ENCODE measurements around the gene SHMT2. TPM values are rescaled to one million over a fixed set of nuclear protein-coding genes. Genes with fewer than 3 reads are reported as not detected.

SHMT2 gene
- total RNA-seq, 2 donors from 2014 or later: 47.7 to 77.5 TPM

- 61 to 64% methylated on average over 18 to 21 of the region's 22 CpGs for WGBS, 2 donors
- Histone ChIP-seq H3K27me3 (peaks cover 0 to 33% of the 10 kb centered on the region in 2 donors), H3K9me3 (no peaks in the 10 kb centered on the region), H3K36me3 (replicated peaks in 1 of 2; ENCODE audit: insufficient read depth in 1 of 2, low read depth in 2 of 2) (no peaks in the 10 kb centered on the region), H3K4me3 (no peak overlapping the region), H3K4me1 (peaks cover 6% of the 10 kb centered on the region), H3K27ac (no peak overlapping the region)
- ATAC-seq (no peak), DNase-seq (no peak)
- intact Hi-C loops (cut with DNase I): no loop called here
- TF ChIP-seq CTCF (IDR thresholded peaks at IDR 0.05) (no peak), POLR2A (IDR thresholded peaks at IDR 0.05) (no peak)
Observed at GRCh38 chr12:57223191-57224165, 6.0 kb upstream of the SHMT2 start.

- 50 to 68% methylated on average over 11 to 30 of the region's 30 CpGs for WGBS, 2 donors
- H3K27me3 ChIP-seq: peaks cover 0 to 28% of the 10 kb centered on the region in 2 donors
- TF ChIP-seq CTCF (IDR thresholded peaks at IDR 0.05) (no peak), POLR2A (IDR thresholded peaks at IDR 0.05) (no peak)
- no peaks in the 10 kb centered on the region for H3K36me3 ChIP-seq (replicated peaks in 1 of 2; ENCODE audit: insufficient read depth in 1 of 2, low read depth in 2 of 2)
- no peak for DNase-seq
- intact Hi-C loops (cut with DNase I): no loop called here
- H3K4me3 ChIP-seq: no peak overlapping the region
- no peak for ATAC-seq
- no peak overlapping the region for H3K27ac ChIP-seq
- H3K9me3 ChIP-seq: no peaks in the 10 kb centered on the region
- H3K4me1 ChIP-seq: peaks cover 10% of the 10 kb centered on the region
Observed at GRCh38 chr12:57224278-57224972, 5.1 kb upstream of the SHMT2 start.

GRCh38 chr12:57224973-57225679 lies 4.4 kb upstream of the SHMT2 start:
- Histone ChIP-seq H3K9me3 (no peaks in the 10 kb centered on the region), H3K27me3 (peaks cover 0 to 27% of the 10 kb centered on the region in 2 donors), H3K27ac (no peak overlapping the region), H3K4me1 (peaks cover 16% of the 10 kb centered on the region), H3K4me3 (no peak overlapping the region), H3K36me3 (replicated peaks in 1 of 2; ENCODE audit: insufficient read depth in 1 of 2, low read depth in 2 of 2) (no peaks in the 10 kb centered on the region)
- no peak for TF ChIP-seq POLR2A (IDR thresholded peaks at IDR 0.05)
- peak; percentile 35 to 71 (median 54) for TF ChIP-seq CTCF (IDR thresholded peaks at IDR 0.05)
- DNase-seq (peak in 3 of 4 donors; percentile 46 to 57 (median 48)), ATAC-seq (peak; percentile 30)
- 14 to 47% methylated on average over 3 to 56 of the region's 61 CpGs for WGBS, 2 donors
- intact Hi-C loops (cut with DNase I): no loop called here

GRCh38 chr12:57225680-57226210 lies 3.8 kb upstream of the SHMT2 start:
- Histone ChIP-seq H3K4me1 (peaks cover 22% of the 10 kb centered on the region), H3K27me3 (peaks cover 0 to 27% of the 10 kb centered on the region in 2 donors), H3K36me3 (replicated peaks in 1 of 2; ENCODE audit: insufficient read depth in 1 of 2, low read depth in 2 of 2) (no peaks in the 10 kb centered on the region), H3K27ac (no peak overlapping the region), H3K9me3 (no peaks in the 10 kb centered on the region), H3K4me3 (no peak overlapping the region)
- DNase-seq (no peak), ATAC-seq (no peak)
- no peak for TF ChIP-seq POLR2A (IDR thresholded peaks at IDR 0.05)
- no peak for TF ChIP-seq CTCF (IDR thresholded peaks at IDR 0.05)
- intact Hi-C loops (cut with DNase I): no loop called here
- 54 to 73% methylated on average over 16 to 18 of the region's 18 CpGs for WGBS, 2 donors
